ENCODE measurements around the gene SUSD2. TPM values are rescaled to one million over a fixed set of nuclear protein-coding genes. Genes with fewer than 3 reads are reported as not detected.
A peak's percentile ranks its signal among the peaks of the same experiment; 100 is the strongest.

Gene SUSD2
- total RNA-seq, 2 experiments from 2014 or later, result 0.94 to 1.2 TPM

DNA sequence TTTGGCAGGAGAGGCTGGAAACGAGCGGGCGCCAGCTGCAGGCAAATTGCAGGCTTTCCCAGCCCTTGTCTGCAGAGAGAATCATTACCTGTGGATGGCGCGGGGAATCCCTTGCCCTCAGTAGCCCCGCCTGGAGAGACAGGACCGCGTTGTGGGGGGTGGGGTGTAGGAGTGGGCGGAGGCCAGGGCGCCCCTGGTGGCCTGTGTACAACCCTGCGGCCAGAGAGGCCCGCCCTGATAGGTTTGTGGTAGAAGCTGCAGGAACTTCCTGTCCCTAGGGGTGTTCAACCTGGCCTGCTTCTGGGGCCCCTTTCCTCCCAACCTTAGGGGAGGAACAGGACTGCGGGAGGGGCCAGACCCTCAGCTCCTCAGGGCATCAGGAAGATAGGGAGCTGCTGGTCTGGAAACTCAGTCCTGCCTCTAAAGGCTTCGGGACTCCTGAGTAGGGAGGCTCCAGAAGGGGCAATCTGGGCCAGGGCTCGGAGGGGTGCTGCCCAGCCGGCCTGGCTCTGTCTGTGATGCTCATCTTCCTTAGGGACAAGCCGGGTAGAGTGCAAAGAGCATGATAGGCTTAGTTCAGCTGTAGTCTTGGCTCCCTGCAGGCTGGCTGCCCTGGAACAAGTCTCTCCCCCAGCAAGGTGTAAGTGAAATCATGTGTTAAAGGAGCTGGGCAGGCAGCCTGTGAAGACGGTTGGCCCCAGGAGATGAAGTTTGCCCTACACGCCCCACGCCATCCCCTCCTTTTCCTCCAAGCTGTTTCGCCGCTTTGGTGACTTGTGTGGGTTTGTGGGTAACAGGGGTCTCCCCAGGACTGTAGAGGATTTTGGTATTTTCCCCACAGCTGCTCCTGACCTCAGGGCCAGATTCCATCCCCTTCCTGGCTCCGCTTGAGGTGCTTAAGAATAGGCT, 24.1 kb upstream of the SUSD2 start:
- Mint-ChIP-seq H3K9me3 (no peaks in the 10 kb centered on the region), H3K4me1 (peaks cover 53% of the 10 kb centered on the region)

DNA sequence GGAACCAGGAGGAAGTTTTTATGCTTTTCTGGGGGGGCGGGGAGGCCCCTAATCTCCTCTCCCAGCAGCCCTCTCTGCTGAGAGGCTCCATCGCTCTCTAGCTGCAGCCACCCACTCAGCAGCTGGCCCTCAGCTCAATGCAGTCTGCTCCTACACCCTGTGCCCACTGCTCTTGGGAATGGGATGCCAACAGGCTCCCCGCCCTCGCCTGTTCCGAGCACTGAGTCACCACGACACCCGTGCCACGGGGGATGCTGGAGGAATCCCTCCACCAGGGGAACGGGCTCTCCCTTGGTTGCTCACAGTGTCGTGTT, 23.5 kb upstream of the SUSD2 start:
- Mint-ChIP-seq H3K36me3 (peaks cover 9% of the 10 kb centered on the region), H3K27ac (peak overlapping the region; percentile 94), H3K27me3 (no peaks in the 10 kb centered on the region), H3K4me1 (peaks cover 53% of the 10 kb centered on the region), H3K9me3 (no peaks in the 10 kb centered on the region), H3K4me3 (peak overlapping the region; percentile 97)
- no peak for ATAC-seq (ENCODE audit: low read depth)
- POLR2A ChIA-PET, result interaction anchor here (0.9 to 7.0 kb wide), 12 partner anchors 10 to 300 kb away, joined by 3 to 110 read pairs (median 12); partner anchors contain the start of genes CABIN1, SLC2A11 and SUSD2
- DNase-seq, result no peak

More for the DNA sequence above, 24.1 kb upstream of the SUSD2 start:
- Mint-ChIP-seq H3K4me3 (peak overlapping the region; percentile 97), H3K27me3 (no peaks in the 10 kb centered on the region), H3K36me3 (peaks cover 9% of the 10 kb centered on the region), H3K27ac (peak overlapping the region; percentile 94)
- ATAC-seq (ENCODE audit: low read depth) (peak; percentile 68), DNase-seq (peak; percentile 92)
- POLR2A ChIA-PET, result interaction anchor here (0.6 to 7.0 kb wide), 19 partner anchors 7 to 398 kb away, joined by 3 to 110 read pairs (median 6); partner anchors contain the start of genes CABIN1, GUCD1, MIF and SLC2A11

DNA sequence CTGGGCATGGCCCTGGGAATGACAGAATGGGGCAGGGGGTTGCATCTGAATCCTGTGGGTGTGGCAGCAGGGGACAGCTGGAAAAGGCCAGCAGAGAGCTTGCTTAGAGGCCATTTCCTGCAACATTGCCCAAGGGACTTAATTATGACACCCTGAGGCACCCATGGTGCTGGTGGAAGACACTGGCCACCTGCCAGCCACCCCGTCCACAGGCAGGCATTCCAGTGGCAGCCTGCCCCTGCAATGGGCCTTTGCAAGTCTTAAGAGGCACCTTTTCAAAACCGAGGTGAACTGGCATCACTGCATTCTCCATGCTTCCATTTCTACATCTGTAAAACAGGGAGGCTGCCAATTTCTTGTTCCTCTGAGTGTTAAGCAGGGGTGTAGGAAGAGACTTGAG, 21.6 kb upstream of the SUSD2 start:
- H3K9me3 Mint-ChIP-seq, result no peaks in the 10 kb centered on the region
- POLR2A ChIA-PET, result interaction anchor here (4.5 to 7.0 kb wide), 2 partner anchors 16 to 21 kb away, joined by 23 to 110 read pairs; partner anchors contain the start of gene SUSD2
- H3K4me3 Mint-ChIP-seq, result no peak overlapping the region
- H3K36me3 Mint-ChIP-seq, result peaks cover 9% of the 10 kb centered on the region
- ATAC-seq (ENCODE audit: low read depth) (no peak), DNase-seq (no peak)
- peaks cover 37% of the 10 kb centered on the region for H3K4me1 Mint-ChIP-seq
- no peaks in the 10 kb centered on the region for H3K27me3 Mint-ChIP-seq
- H3K27ac Mint-ChIP-seq, result peak overlapping the region; percentile 51

DNA sequence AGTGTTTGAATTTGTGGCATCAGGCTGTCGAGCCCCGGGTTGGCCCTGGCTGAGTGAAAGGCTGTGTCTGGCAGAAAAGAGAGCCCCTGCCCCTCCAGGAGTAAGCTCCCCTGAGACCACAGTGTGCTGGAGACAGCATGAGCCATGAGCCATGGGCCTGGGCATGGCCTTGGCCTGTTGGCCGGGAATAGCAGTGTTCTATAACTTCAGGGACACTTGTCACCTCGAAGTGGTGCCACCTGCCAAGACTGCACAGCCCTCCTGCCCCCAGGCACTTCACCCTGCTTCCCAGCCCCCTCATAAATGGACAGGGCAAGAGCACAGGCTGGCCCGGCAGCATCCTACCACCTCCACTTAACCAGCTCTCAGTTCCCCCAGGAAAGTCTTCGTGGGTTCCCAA, 20.7 kb upstream of the SUSD2 start:
- ATAC-seq (ENCODE audit: low read depth) (no peak), DNase-seq (no peak)
- Mint-ChIP-seq H3K27me3 (no peaks in the 10 kb centered on the region), H3K36me3 (peaks cover 7% of the 10 kb centered on the region), H3K9me3 (no peaks in the 10 kb centered on the region), H3K4me3 (no peak overlapping the region), H3K27ac (peak overlapping the region; percentile 37), H3K4me1 (peaks cover 29% of the 10 kb centered on the region)
- POLR2A ChIA-PET, result interaction anchor here (0.6 kb wide), 1 partner anchor 437 kb away, joined by 3 read pairs; no protein-coding TSS in a partner anchor

DNA sequence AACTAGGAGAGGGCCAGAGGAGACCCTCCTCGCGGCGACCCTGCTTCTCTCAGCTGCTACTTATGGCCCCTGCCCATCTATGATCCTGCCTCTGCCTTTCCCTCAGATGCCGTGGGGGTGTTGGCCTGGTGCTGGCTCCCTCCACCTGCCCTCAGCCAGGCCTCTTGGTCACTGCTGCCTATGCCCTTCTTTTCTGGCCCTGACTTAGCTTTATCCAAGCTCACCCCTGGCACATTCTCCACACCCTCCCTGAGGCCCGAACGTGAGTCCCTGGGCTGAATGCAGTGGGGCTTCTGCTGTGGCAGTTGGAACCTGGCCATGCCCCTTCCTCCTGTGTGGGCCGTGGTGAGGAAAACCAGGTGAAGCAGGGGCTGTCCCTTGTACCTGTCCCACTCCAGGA, 19.8 kb upstream of the SUSD2 start:
- ATAC-seq (ENCODE audit: low read depth) (no peak), DNase-seq (no peak)
- Mint-ChIP-seq H3K4me3 (no peak overlapping the region), H3K27me3 (no peaks in the 10 kb centered on the region), H3K9me3 (no peaks in the 10 kb centered on the region), H3K4me1 (peaks cover 27% of the 10 kb centered on the region), H3K27ac (no peak overlapping the region), H3K36me3 (peaks cover 6% of the 10 kb centered on the region)
- POLR2A ChIA-PET, result no interaction called here

DNA sequence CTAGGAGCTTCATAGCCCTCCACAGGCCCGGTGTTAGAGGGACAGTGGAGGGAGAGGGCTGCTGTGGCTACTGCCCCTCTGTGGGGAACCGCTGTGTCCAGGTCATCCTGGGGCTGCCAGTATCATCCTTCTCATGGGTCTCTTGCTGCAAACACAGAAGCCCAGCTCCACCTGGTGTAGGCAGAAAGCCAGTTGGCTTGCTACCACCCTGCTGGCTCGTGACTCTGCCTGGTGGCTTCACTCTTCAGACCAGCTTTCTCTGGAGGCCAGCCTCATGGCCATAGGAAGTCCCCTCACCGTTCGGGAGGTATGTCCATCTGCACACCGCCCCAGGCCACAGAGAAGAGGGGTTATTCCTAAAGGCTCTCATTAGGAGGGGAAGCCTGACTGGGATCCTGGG, 19.4 kb upstream of the SUSD2 start:
- H3K9me3 Mint-ChIP-seq, result no peaks in the 10 kb centered on the region
- H3K4me1 Mint-ChIP-seq, result peaks cover 26% of the 10 kb centered on the region

DNA sequence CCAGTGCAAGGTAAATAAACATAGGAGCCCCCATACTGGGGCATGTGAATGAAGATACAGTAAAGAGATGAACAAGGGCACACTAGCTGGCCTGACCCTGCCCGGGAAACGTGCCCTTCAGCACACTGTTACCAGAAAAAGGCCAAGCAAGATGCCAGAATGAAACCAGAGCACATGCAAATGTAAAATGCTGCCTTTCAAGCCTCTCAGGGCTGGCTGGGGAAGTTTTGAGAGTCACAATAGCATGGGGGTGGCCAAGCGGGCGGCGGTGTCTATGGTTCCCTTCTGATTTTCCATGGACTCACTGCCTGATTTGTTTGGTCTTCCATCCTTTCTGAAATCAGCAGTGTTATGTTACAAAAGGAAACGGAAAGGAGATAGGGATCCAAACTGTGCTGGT, 18.9 kb upstream of the SUSD2 start:
- no peak overlapping the region for H3K4me3 Mint-ChIP-seq
- peak overlapping the region; percentile 19 for H3K27ac Mint-ChIP-seq
- POLR2A ChIA-PET, result no interaction called here
- H3K4me1 Mint-ChIP-seq, result peaks cover 24% of the 10 kb centered on the region
- ATAC-seq (ENCODE audit: low read depth) (no peak), DNase-seq (no peak)
- H3K36me3 Mint-ChIP-seq, result peaks cover 6% of the 10 kb centered on the region
- no peaks in the 10 kb centered on the region for H3K27me3 Mint-ChIP-seq
- H3K9me3 Mint-ChIP-seq, result no peaks in the 10 kb centered on the region

More for the DNA sequence above, 19.4 kb upstream of the SUSD2 start:
- H3K27ac Mint-ChIP-seq, result peak overlapping the region; percentile 42
- H3K36me3 Mint-ChIP-seq, result peaks cover 6% of the 10 kb centered on the region
- no peak overlapping the region for H3K4me3 Mint-ChIP-seq
- no peaks in the 10 kb centered on the region for H3K27me3 Mint-ChIP-seq
- POLR2A ChIA-PET, result no interaction called here
- ATAC-seq (ENCODE audit: low read depth), result no peak
- no peak for DNase-seq

DNA sequence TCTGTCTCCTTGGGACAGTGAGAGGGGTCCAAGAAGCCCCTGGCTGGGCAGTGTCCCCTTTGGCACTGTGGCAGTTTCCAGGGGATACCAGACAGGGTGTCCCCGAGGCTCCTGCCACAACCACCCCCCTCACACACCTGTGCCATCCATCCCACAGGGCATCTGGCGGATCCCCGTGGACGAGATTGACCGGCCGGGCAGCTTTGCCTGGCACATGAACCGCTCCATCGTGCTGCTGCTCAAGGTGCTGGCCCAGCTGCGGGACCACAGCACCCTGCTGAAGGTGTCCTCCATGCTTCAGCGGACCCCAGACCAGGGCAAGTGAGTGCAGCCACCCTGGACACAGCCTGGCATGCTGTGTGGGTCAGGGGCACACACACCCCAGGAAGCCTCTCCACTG, 17.0 kb upstream of the SUSD2 start:
- POLR2A ChIA-PET, result interaction anchor here (1.1 to 2.2 kb wide), 2 partner anchors 8 to 11 kb away, joined by 3 to 13 read pairs; no protein-coding TSS in a partner anchor
- Mint-ChIP-seq H3K9me3 (no peaks in the 10 kb centered on the region), H3K4me3 (no peak overlapping the region), H3K27me3 (no peaks in the 10 kb centered on the region), H3K4me1 (peaks cover 19% of the 10 kb centered on the region), H3K27ac (no peak overlapping the region), H3K36me3 (peaks cover 12% of the 10 kb centered on the region)
- ATAC-seq (ENCODE audit: low read depth), result no peak
- no peak for DNase-seq

DNA sequence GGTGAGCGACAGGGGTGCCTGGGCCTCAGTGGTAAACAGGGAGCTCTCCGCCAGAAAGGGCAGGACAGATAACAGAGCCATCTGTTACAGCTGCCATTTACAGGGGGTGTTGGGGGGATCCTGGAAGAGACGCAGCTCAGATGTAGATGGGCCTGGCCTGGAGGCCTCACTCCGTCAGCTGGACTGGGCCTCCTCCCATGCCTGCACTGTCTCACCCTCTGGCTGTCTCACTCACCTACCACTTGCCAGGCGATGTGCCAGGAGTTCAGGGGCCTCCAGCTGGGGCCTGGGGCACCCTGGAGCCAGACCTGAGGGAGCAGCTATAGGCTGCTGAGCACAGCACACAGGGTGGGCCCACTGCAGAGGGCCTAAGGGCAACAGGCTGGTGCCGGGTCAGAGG, 16.3 kb upstream of the SUSD2 start:
- ATAC-seq (ENCODE audit: low read depth) (no peak), DNase-seq (no peak)
- POLR2A ChIA-PET, result interaction anchor here (0.5 to 2.2 kb wide), 4 partner anchors 9 to 1631 kb away, joined by 3 to 13 read pairs (median 4); no protein-coding TSS in a partner anchor
- H3K27ac Mint-ChIP-seq, result no peak overlapping the region
- no peaks in the 10 kb centered on the region for H3K9me3 Mint-ChIP-seq
- H3K27me3 Mint-ChIP-seq, result no peaks in the 10 kb centered on the region
- no peak overlapping the region for H3K4me3 Mint-ChIP-seq
- H3K4me1 Mint-ChIP-seq, result peaks cover 18% of the 10 kb centered on the region
- peaks cover 10% of the 10 kb centered on the region for H3K36me3 Mint-ChIP-seq

DNA sequence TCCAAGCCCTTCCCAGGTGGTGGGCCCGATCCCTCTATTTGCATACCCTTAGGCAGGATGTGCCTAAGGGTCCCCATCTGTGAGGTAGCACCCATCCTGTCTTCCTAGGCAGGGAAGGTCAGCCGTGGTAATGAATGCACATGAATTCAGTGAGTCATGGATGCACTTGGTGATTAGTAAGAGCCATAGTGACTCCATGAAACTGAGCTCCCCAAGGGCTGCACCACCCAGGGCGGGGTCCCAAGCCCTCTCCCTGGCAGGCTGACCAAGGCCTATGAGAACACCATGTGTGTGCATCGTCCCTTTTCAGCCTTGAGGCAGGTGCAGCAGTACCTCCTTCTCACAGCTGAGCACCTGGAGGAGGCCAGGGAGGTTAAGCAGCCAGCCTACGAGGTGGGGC, 15.6 kb upstream of the SUSD2 start:
- peaks cover 9% of the 10 kb centered on the region for H3K36me3 Mint-ChIP-seq
- POLR2A ChIA-PET, result interaction anchor here (1.1 to 2.2 kb wide), 2 partner anchors 13 to 155 kb away, joined by 3 to 13 read pairs; partner anchors contain the start of gene CABIN1
- H3K4me3 Mint-ChIP-seq, result no peak overlapping the region
- peaks cover 18% of the 10 kb centered on the region for H3K4me1 Mint-ChIP-seq
- no peaks in the 10 kb centered on the region for H3K9me3 Mint-ChIP-seq
- ATAC-seq (ENCODE audit: low read depth), result no peak
- H3K27ac Mint-ChIP-seq, result no peak overlapping the region
- no peak for DNase-seq
- no peaks in the 10 kb centered on the region for H3K27me3 Mint-ChIP-seq

DNA sequence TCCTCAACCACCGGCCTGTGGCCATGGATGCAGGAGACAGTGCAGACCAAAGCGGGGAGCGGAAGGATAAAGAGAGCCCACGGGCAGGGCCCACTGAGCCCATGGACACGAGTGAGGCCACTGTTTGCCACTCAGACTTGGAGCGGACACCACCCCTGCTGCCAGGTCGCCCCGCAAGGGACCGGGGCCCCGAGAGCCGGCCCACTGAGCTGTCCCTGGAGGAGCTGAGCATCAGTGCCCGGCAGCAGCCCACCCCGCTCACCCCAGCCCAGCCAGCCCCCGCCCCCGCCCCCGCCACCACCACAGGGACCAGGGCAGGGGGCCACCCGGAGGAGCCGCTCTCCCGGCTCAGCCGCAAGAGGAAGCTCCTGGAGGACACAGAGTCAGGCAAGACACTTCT, 14.5 kb upstream of the SUSD2 start:
- Mint-ChIP-seq H3K9me3 (no peaks in the 10 kb centered on the region), H3K27me3 (no peaks in the 10 kb centered on the region), H3K4me1 (peaks cover 18% of the 10 kb centered on the region), H3K27ac (no peak overlapping the region), H3K4me3 (no peak overlapping the region), H3K36me3 (peaks cover 8% of the 10 kb centered on the region)
- DNase-seq (no peak), ATAC-seq (ENCODE audit: low read depth) (no peak)
- POLR2A ChIA-PET, result interaction anchor here (2.3 kb wide), 1 partner anchor 9 kb away, joined by 8 read pairs; no protein-coding TSS in a partner anchor

DNA sequence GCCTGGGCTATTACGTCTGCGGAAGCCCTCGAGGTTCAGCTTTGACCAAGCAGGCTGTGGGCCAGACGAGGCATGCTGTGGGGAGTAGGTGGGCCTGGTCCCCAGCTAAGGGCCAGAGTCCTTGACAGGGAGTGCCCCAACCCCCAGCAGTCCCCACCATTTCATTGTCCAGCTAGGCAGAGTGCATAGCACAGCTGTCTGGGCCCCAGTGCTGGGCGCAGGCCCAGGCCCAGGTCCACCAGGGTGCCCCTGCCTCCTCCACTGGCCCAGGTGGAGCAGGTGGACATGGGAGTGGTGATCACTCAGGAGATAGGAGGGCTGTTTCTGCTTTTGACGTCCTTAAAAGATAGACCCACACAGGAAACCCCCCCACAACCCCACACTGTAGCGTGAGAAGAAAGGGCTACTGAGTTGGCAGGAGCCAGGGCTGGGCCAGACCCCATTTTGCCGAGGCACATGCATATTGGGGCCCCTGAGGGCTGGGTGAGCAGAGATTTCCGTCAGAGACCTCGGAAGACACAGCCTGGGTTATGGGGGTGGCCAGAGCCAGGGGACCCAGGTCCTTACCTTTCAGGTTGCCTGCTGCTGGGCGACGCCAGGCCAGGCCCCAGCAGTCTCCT, 11.7 kb upstream of the SUSD2 start:
- peaks cover 11% of the 10 kb centered on the region for H3K4me1 Mint-ChIP-seq
- peak; percentile 58 for ATAC-seq (ENCODE audit: low read depth)
- peaks cover 6% of the 10 kb centered on the region for H3K36me3 Mint-ChIP-seq
- no peak overlapping the region for H3K4me3 Mint-ChIP-seq
- DNase-seq, result no peak
- POLR2A ChIA-PET, result interaction anchor here (0.8 to 2.6 kb wide), 2 partner anchors 12 to 13 kb away, joined by 6 to 12 read pairs; no protein-coding TSS in a partner anchor
- no peaks in the 10 kb centered on the region for H3K27me3 Mint-ChIP-seq
- H3K9me3 Mint-ChIP-seq, result no peaks in the 10 kb centered on the region
- H3K27ac Mint-ChIP-seq, result peak overlapping the region; percentile 78

DNA sequence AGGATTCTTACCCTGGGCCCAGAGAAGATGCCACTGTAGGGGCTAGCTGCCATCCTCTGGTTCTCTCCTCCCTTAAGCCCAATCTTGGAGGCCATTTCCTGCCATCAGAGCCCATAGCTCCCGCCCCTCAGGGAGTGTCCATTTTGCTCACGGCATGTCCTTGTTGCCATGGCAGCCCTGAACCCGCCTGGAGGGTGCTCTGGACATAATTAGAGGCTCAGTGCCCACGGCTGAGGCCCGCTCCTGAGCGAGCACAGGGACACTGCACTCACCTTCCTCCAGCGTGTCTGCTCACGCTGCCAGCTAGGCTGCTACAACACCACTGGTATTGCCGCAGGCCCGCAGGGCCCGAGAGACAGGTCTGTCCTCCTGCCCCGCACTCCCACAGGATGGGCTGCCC, 11.1 kb upstream of the SUSD2 start:
- no peak overlapping the region for H3K27ac Mint-ChIP-seq
- POLR2A ChIA-PET, result interaction anchor here (2.6 kb wide), 1 partner anchor 13 kb away, joined by 12 read pairs; no protein-coding TSS in a partner anchor
- H3K9me3 Mint-ChIP-seq, result no peaks in the 10 kb centered on the region
- no peak for DNase-seq
- H3K4me1 Mint-ChIP-seq, result peaks cover 11% of the 10 kb centered on the region
- no peak for ATAC-seq (ENCODE audit: low read depth)
- no peak overlapping the region for H3K4me3 Mint-ChIP-seq
- H3K36me3 Mint-ChIP-seq, result peaks cover 6% of the 10 kb centered on the region
- H3K27me3 Mint-ChIP-seq, result no peaks in the 10 kb centered on the region
